Thyroid gland (tissue), 4 donors: Measurements from ENCODE around the gene RPL35A.

Experiments used
- POLR2A ChIP-seq, 2 donors: fragments of 450-650 bp; IDR thresholded peaks; one replicate each; pipeline ENCODE4 v1.6.1; 2017; ENCODE audit warnings: antibody characterized with exemption in 2 of 2, mild to moderate bottlenecking in 2 of 2, moderate library complexity in 1 of 2
- TF ChIP-seq, protein P1 (sequence below), 6 experiments: fragments of 200-600 bp in 3 of 6; fragments of 450-650 bp in 3 of 6; sonication (generic) in 3 of 6; IDR thresholded peaks; one replicate each; pipeline ENCODE4 v1.5.1; 2016 to 2019; ENCODE audit warnings: antibody characterized with exemption in 6 of 6, mild to moderate bottlenecking in 2 of 6, inconsistent platforms in 1 of 6, moderate library complexity in 1 of 6

DNA sequence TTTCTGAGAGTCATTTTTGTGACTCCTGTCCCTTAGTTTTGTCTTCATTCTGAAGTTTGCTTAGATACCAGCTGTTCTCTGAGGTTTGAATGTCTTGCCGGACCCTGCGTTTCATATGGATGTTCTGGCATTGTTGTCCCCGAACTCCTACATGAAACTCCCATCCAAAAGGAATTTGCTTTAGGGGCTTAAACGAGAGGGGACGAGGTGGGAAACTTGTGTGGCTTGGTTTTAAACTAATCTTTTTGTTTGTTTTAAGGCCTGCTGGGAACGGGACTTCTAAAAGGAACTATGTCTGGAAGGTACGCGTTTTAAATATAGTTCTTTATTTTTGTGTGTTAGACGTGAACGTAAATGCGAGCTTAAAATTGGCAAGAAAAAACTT, 679 bp downstream of the RPL35A start:
- TF ChIP-seq, protein P1, sequence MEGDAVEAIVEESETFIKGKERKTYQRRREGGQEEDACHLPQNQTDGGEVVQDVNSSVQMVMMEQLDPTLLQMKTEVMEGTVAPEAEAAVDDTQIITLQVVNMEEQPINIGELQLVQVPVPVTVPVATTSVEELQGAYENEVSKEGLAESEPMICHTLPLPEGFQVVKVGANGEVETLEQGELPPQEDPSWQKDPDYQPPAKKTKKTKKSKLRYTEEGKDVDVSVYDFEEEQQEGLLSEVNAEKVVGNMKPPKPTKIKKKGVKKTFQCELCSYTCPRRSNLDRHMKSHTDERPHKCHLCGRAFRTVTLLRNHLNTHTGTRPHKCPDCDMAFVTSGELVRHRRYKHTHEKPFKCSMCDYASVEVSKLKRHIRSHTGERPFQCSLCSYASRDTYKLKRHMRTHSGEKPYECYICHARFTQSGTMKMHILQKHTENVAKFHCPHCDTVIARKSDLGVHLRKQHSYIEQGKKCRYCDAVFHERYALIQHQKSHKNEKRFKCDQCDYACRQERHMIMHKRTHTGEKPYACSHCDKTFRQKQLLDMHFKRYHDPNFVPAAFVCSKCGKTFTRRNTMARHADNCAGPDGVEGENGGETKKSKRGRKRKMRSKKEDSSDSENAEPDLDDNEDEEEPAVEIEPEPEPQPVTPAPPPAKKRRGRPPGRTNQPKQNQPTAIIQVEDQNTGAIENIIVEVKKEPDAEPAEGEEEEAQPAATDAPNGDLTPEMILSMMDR (IDR thresholded peaks at IDR 0.05) = no peak
- TF ChIP-seq POLR2A (IDR thresholded peaks at IDR 0.05) = no peak
